A549 treated with ZK216348 at 1 μM for 4 hours (cell line): ENCODE results near the gene SFSWAP. TPM values are rescaled to one million over a fixed set of nuclear protein-coding genes. Genes with fewer than 3 reads are reported as not detected.

Experiments used
- total RNA-seq: library from RNA; stranded (reverse); fragments of 200-300 nt; extraction: Qiagen RNA extraction; gene quantifications from 5 replicates; pipeline ENCODE4 v1.2.3, GENCODE V29; 2022; ENCODE audit warnings: low read depth

The SFSWAP gene
- total RNA-seq, result 25.5 to 31.4 TPM (median 29.6 TPM) in 5 replicates

DNA sequence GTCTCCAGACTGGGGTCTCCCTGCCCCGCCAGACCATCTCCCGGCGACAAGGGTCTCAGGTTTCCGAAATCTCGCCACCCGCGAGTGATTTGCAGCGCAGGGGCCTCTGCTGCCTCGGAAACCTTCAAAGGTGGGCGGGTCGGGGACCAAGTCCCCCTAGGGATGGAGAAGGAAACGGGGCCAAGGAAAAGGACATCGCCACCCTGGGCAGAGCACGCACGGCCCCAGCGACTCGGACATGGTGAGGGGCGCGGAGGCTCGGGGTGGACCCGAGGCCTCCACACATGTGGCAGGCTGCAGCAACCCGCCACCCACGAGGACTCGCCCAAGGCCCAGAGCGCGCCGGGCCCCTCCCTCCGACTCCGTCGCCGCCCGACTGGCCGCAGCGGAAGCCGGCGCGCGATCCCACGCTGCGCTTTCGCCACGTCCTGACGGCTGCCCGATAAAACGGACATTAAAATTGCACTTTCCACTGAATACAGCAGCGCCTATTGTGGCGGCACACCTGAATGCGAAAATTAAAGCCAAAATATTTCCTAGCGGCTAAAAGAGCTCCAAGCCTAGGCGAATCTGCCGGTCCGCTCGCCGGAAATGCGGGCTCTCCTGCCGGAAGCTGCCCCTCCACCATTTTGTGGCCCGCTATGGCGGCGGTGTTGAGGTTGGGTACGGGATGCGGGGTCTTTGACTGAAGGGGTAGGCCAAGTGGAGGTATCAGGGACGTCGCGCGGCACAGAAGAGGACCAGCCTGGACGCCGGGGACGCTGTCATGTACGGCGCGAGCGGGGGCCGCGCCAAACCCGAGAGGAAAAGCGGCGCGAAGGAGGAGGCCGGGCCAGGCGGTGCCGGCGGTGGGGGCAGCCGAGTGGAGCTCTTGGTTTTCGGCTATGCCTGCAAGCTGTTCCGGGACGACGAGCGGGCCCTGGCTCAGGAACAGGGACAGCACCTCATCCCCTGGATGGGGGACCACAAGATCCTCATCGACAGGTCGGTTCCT, at the start of gene SFSWAP:
TSS of gene SFSWAP (plus strand) at position 627 of the 994 bp plus-strand sequence. CDS start at position 767, 140 bp downstream.

DNA sequence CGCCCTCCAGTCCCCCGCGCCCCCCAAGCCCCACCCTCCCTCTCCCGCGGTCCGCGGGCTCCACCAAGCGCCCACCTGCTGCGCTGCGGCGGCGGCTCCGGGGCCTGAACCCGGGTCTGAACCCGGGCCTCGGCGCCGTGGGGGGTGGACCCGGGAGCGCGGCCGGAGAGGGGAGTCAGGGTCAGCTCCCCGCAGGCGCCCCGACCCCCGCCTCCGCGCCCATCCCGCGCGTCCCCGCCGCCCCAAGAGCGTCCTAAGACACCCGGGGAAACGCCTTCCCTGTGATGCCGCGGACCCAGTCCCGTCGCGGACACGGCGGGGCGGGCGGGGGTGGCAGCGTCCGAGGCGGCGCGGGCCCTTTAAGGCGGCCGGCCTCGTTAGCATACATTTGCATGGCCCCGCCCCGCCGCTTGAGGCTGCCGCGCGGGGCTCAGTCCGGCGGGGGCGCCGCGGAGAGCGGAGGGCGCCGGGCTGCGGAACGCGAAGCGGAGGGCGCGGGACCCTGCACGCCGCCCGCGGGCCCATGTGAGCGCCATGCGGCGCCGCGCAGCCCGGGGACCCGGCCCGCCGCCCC, 117.2 kb downstream of the SFSWAP start, which contains the start of gene MMP17:
TSS of gene MMP17 (plus strand) at position 433 of the 574 bp plus-strand sequence. CDS start at position 535, 102 bp downstream.

Other genes starting within 250 kb of the SFSWAP start
- gene MMP17, start 117.3 kb downstream of the SFSWAP start, total RNA-seq, result 5.3 to 13.0 TPM (median 12.3 TPM) in 5 replicates
- 15.4 to 36.4 TPM (median 32.2 TPM) in 5 replicates for gene ULK1, start 183.5 kb downstream of the SFSWAP start, total RNA-seq
- 47.1 to 85.0 TPM (median 80.8 TPM) in 5 replicates for gene PUS1, start 218.2 kb downstream of the SFSWAP start, total RNA-seq
- 21.8 to 28.3 TPM (median 26.4 TPM) in 5 replicates for gene EP400, start 238.9 kb downstream of the SFSWAP start, total RNA-seq